SK-N-MC (cell line): ENCODE data around the gene IFT20.
"Not testable (repeated sequence)": the region's sequence is repeated elsewhere in the genome, so short reads cannot be mapped to it uniquely, and the experiment has no call there.

Experiments used
- DNase-seq: peaks from one replicate; pipeline ENCODE4 v3.0.0-alpha.2; 2011; ENCODE audit warnings: low read depth, low spot score
- H3K27ac ChIP-seq: fragments of 200-600 bp; sonication (generic); 2 replicates; pipeline ENCODE4 v1.5.1; 2016; ENCODE audit warnings: mixed run types
- H3K36me3 ChIP-seq: fragments of 200-600 bp; sonication (generic); 2 replicates; pipeline ENCODE4 v1.6.1; 2017; ENCODE audit warnings: antibody characterized with exemption, low read length, mixed read lengths; ENCODE audit not compliant: insufficient read depth
- H3K4me3 ChIP-seq: fragments of 200-600 bp; sonication (generic); 2 replicates; pipeline ENCODE4 v1.5.1; 2016
- H3K9ac ChIP-seq: fragments of 200-600 bp; sonication (generic); 2 replicates; pipeline ENCODE4 v1.8.0; 2017; ENCODE audit warnings: mixed run types, mixed read lengths; ENCODE audit not compliant: insufficient read length
- H3K9me3 ChIP-seq: fragments of 200-600 bp; sonication (generic); 2 replicates; pipeline ENCODE4 v1.6.1; 2017; ENCODE audit warnings: low read depth, mild to moderate bottlenecking, antibody characterized with exemption, low read length, moderate library complexity, mixed read lengths
- EZH2 ChIP-seq: fragments of 200-600 bp; sonication (generic); IDR thresholded peaks from one replicate; pipeline ENCODE4 v1.6.1; 2017; ENCODE audit warnings: antibody characterized with exemption
- FOXP2 ChIP-seq: optimal IDR thresholded peaks from 2 replicates; pipeline ENCODE3; 2011; ENCODE audit warnings: mild to moderate bottlenecking, moderate library complexity; ENCODE audit not compliant: insufficient read depth; ENCODE audit errors: extremely low read length, control extremely low read depth
- POLR2AphosphoS5 ChIP-seq: IDR thresholded peaks from 2 replicates; pipeline ENCODE4 v1.6.1; 2012; ENCODE audit warnings: mild to moderate bottlenecking, low read depth, low read length, borderline replicate concordance

The IFT20 gene

DNA sequence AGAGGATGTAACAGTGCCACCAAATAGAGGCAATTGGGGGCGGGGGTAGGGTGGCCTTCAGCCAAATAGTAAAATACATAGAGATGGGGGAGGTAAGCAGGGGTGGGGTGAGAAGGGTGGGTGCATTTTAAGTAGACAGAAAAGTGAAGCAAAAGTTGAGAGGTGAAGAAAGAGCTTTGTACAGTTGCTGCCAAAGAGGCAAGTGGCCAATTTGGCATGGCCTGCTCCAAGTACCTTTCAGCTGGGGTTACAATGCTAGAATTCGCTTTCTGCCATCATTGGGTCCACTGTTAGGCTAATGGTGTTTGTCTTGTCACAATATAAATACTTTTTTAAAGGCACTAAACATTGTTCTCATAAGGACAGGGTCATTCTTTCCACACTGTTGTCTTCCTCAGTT lies 21.4 kb downstream of the IFT20 start:
- TF ChIP-seq FOXP2 = no peak
- TF ChIP-seq POLR2AphosphoS5 = no peak
- TF ChIP-seq EZH2 = no peak
- no peak overlapping the region for H3K9ac ChIP-seq
- no peaks in the 10 kb centered on the region for H3K9me3 ChIP-seq
- no peak overlapping the region for H3K27ac ChIP-seq
- H3K36me3 ChIP-seq = no peaks in the 10 kb centered on the region
- DNase-seq = no peak
- H3K4me3 ChIP-seq = no peak overlapping the region

DNA sequence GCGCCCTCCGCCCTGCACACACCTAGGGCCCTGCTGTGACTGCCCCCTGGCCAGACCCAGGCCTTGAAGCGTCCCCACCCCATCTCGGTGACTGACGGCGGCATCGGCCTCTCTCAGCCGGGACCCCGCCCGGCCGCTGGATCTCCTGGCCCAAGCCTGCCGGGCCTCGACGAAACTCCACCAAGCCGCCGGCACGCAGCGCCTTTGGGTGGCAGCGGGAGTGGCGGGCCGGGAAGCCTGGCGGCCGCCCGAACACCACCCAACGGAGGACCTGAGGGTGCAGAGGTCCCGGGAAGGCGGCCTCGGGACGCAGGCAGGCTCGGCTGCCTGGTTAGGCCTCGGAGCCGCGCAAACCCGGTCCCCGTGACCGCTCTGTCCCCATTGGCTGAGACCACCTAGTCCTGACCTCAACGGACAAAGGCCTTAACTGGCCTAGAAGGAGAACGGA lies 28.3 kb downstream of the IFT20 start:
- H3K27ac ChIP-seq = no peak overlapping the region
- no peak overlapping the region for H3K4me3 ChIP-seq
- no peaks in the 10 kb centered on the region for H3K9me3 ChIP-seq
- H3K9ac ChIP-seq = no peak overlapping the region
- H3K36me3 ChIP-seq = no peaks in the 10 kb centered on the region
- TF ChIP-seq FOXP2 = no peak
- TF ChIP-seq EZH2 = no peak
- TF ChIP-seq POLR2AphosphoS5 = no peak
- DNase-seq = no peak

DNA sequence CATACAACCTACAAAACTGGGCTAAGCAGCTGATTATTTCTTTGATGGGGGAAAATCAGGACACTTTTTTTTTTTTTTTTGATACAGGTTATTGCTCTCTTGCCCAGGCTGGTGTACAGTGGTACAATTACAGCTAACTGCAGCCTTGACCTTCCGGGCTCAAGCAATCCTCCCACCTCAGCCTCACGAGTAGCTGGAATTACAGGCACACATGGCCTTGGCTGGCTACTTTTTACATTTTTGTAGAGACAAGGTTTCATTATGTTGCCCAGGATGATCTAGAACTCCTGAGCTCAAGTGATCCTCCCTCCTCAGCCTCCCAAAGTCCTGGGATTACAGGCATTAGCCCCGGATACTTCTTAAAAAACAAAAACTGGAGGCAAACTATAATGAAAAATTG lies 36.8 kb downstream of the IFT20 start:
- Histone ChIP-seq H3K4me3 (no peak overlapping the region), H3K9me3 (no peaks in the 10 kb centered on the region), H3K36me3 (no peaks in the 10 kb centered on the region), H3K27ac (no peak overlapping the region), H3K9ac (no peak overlapping the region)
- no peak for TF ChIP-seq FOXP2
- no peak for TF ChIP-seq POLR2AphosphoS5
- TF ChIP-seq EZH2 = no peak
- no peak for DNase-seq

GRCh38 chr17:28295677-28296578 lies 39.3 kb downstream of the IFT20 start:
- Histone ChIP-seq H3K9me3 (no peaks in the 10 kb centered on the region), H3K4me3 (no peak overlapping the region), H3K36me3 (no peaks in the 10 kb centered on the region), H3K9ac (no peak overlapping the region), H3K27ac (no peak overlapping the region)
- TF ChIP-seq FOXP2 (no peak), EZH2 (no peak), POLR2AphosphoS5 (no peak)
- DNase-seq = no peak

DNA sequence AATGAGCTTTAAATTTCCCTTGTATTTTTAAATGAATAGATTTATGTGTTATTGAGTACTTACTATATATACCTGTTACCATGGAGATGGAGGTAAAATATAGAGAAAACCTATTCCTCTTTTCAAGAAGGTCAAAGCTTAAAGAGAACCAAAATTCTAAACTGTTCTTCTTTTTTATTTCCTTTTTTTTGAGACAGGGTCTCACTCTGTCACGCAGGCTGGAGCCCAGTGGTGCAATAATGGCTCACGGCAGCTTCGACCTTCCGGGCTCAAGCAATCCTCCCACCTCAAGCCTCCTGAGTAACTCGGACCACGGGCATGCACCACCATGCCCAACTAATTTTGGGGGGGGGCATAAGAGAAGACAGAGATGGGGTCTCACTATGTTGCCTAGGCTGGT lies 41.3 kb downstream of the IFT20 start:
- no peak overlapping the region for H3K4me3 ChIP-seq
- DNase-seq = no peak

GRCh38 chr17:28292878-28293277 lies 42.4 kb downstream of the IFT20 start:
- DNase-seq, H3K27ac ChIP-seq, H3K9me3 ChIP-seq: not testable (repeated sequence)

More for the DNA sequence above, 41.3 kb downstream of the IFT20 start:
- H3K27ac ChIP-seq = no peak overlapping the region
- H3K9ac ChIP-seq = no peak overlapping the region
- TF ChIP-seq FOXP2 (no peak), POLR2AphosphoS5 (no peak)
- no peaks in the 10 kb centered on the region for H3K36me3 ChIP-seq
- H3K9me3 ChIP-seq = no peaks in the 10 kb centered on the region

DNA sequence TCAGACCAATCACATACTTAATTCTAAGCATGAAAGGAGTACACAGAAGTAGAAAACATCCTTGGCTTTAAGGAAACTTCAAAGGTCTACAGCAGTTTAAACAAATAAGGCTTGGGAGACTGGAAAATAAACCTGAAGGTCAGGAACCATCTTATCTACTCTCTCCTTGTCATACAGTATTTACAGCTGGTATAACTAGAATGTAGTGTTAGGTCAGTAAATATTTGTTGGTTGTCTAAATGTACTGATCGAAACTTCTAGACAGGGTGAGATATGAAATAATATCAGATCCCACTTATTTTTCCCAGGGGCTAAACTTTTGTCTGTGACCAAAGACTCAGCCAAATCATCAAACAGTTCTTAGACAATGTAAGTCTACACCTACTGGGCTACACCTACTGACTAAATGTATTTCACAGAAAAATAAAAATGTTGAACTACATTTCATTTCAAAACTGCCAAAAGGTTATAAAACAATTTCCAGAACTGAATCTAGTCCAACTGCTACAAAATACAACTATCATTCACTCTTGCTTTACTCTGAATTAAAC lies 43.4 kb downstream of the IFT20 start:
- H3K27ac ChIP-seq = no peak overlapping the region
- TF ChIP-seq EZH2 (no peak), POLR2AphosphoS5 (no peak), FOXP2 (no peak)
- no peak overlapping the region for H3K9ac ChIP-seq
- no peaks in the 10 kb centered on the region for H3K36me3 ChIP-seq
- DNase-seq = no peak
- no peaks in the 10 kb centered on the region for H3K9me3 ChIP-seq
- H3K4me3 ChIP-seq = no peak overlapping the region

More at GRCh38 chr17:28292878-28293277, 42.4 kb downstream of the IFT20 start:
- not testable (repeated sequence) for H3K36me3 ChIP-seq, H3K4me3 ChIP-seq, H3K9ac ChIP-seq

GRCh38 chr17:28290703-28291102 lies 44.6 kb downstream of the IFT20 start:
- Histone ChIP-seq H3K36me3 (no peaks in the 10 kb centered on the region), H3K27ac (no peak overlapping the region), H3K9me3 (no peaks in the 10 kb centered on the region), H3K4me3 (no peak overlapping the region), H3K9ac (no peak overlapping the region)
- no peak for DNase-seq
- TF ChIP-seq EZH2 (no peak), FOXP2 (no peak), POLR2AphosphoS5 (no peak)

GRCh38 chr17:28285965-28286364 lies 49.3 kb downstream of the IFT20 start:
- H3K9me3 ChIP-seq = no peaks in the 10 kb centered on the region
- no peaks in the 10 kb centered on the region for H3K36me3 ChIP-seq
- H3K9ac ChIP-seq = no peak overlapping the region
- H3K4me3 ChIP-seq = no peak overlapping the region
- no peak for DNase-seq
- TF ChIP-seq EZH2 (no peak), FOXP2 (no peak), POLR2AphosphoS5 (no peak)
- H3K27ac ChIP-seq = no peak overlapping the region
